ENCODE results near the gene ZSWIM8. TPM values are rescaled to one million over a fixed set of nuclear protein-coding genes. Genes with fewer than 3 reads are reported as not detected.
A peak's percentile ranks its signal among the peaks of the same experiment; 100 is the strongest.

The ZSWIM8 gene
- total RNA-seq, 6 experiments from 2014 or later = 52.2 to 107 (median 77.5) TPM

GRCh38 chr10:73803680-73804286 is 18.4 kb downstream of the ZSWIM8 start:
- TF ChIP-seq, protein P1, sequence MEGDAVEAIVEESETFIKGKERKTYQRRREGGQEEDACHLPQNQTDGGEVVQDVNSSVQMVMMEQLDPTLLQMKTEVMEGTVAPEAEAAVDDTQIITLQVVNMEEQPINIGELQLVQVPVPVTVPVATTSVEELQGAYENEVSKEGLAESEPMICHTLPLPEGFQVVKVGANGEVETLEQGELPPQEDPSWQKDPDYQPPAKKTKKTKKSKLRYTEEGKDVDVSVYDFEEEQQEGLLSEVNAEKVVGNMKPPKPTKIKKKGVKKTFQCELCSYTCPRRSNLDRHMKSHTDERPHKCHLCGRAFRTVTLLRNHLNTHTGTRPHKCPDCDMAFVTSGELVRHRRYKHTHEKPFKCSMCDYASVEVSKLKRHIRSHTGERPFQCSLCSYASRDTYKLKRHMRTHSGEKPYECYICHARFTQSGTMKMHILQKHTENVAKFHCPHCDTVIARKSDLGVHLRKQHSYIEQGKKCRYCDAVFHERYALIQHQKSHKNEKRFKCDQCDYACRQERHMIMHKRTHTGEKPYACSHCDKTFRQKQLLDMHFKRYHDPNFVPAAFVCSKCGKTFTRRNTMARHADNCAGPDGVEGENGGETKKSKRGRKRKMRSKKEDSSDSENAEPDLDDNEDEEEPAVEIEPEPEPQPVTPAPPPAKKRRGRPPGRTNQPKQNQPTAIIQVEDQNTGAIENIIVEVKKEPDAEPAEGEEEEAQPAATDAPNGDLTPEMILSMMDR (IDR thresholded peaks at IDR 0.05) = no peak
- TF ChIP-seq POLR2A (IDR thresholded peaks at IDR 0.05) = no peak
- H3K27me3 ChIP-seq = no peaks in the 10 kb centered on the region
- DNase-seq (peak in 1 of 3 donors; percentile 10), ATAC-seq (peak in 1 of 4 donors; percentile 21)
- H3K4me3 ChIP-seq = no peak overlapping the region
- H3K36me3 ChIP-seq = peaks cover 3 to 72% (median 32%) of the 10 kb centered on the region in 4 donors
- no peaks in the 10 kb centered on the region for H3K4me1 ChIP-seq
- no peaks in the 10 kb centered on the region for H3K9me3 ChIP-seq
- no peak overlapping the region for H3K27ac ChIP-seq
- intact Hi-C loops (cut with DNase I) = no loop called here

DNA sequence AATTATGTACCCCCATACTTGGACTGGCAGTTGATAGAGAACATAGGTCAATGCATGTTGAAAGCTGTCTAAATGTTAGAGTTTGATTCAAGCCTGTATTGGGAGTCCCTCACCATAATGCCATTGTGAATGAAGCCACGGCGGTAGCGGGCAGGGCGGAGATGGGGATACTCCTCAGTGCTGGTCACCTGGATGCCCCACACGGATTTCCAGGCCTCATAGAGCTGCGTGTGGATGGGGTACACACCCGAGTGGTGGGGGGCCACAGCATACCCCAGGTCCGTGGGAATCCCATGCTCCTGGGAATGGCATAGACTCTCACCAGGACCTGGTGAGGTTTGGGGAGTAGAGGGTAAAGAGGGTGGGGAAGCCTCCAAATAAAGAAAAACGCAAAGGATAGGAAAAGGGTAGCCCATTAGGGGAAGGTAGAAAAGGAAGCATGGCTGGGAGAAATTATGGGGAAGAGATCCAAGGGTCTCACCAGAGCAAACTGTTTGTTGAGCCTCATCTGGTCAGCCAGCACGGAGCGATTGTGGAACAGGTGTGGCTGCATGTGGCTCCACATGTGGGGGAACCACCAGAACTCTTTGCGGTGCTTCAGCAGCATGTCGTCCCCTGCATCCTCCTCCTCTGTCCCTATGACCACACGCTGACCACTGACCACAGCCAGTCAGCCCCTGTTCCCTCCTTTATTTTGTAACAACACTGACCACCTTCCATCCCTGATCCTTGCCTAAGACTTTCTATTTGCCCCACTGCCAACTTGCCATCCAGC is 21.0 kb downstream of the ZSWIM8 start:
- 90% methylated on average over 5 of the region's 14 CpGs for WGBS (ENCODE audit: insufficient coverage, low coverage, low lambda C conversion rate, missing lambda C conversion rate)
- H3K4me1 ChIP-seq = peaks cover 0 to 17% (median 0%) of the 10 kb centered on the region in 4 donors
- ATAC-seq (no peak), DNase-seq (peak in 2 of 3 donors; percentile 13 to 41)
- H3K36me3 ChIP-seq = peaks cover 3 to 48% (median 24%) of the 10 kb centered on the region in 4 donors
- H3K9me3 ChIP-seq = no peaks in the 10 kb centered on the region
- no peaks in the 10 kb centered on the region for H3K27me3 ChIP-seq
- TF ChIP-seq, protein P1 (IDR thresholded peaks at IDR 0.05) = no peak
- no peak for TF ChIP-seq POLR2A (IDR thresholded peaks at IDR 0.05)
- no peak overlapping the region for H3K27ac ChIP-seq
- intact Hi-C loops (cut with DNase I) = no loop called here
- H3K4me3 ChIP-seq = no peak overlapping the region

DNA sequence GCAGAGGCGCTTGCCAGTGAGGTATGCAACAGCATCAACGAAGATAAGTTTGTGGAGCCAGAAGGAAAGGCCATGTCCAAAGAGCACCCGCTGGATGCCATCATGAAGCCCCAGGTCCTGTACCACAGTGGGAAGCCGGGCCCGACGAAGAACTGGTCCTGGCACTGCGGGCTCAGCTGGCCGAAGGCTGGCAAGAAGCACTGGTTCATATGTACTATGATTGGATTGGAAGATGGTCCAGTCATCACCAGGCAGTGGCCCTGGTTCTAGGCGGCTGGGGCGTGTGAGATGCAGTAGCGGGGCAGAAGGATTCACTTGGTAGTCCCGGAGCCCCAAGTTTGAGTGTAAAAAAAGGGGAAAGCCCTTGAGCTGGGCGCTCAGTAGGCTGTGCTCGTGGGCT is 22.1 kb downstream of the ZSWIM8 start:
- H3K9me3 ChIP-seq = no peaks in the 10 kb centered on the region
- no peak overlapping the region for H3K27ac ChIP-seq
- H3K36me3 ChIP-seq = peaks cover 0 to 37% (median 18%) of the 10 kb centered on the region in 4 donors
- peaks cover 0 to 23% (median 0%) of the 10 kb centered on the region in 4 donors for H3K4me1 ChIP-seq
- 100% methylated on average over 1 of the region's 14 CpGs for WGBS (ENCODE audit: insufficient coverage, low coverage, low lambda C conversion rate, missing lambda C conversion rate)
- intact Hi-C loops (cut with DNase I) = no loop called here
- TF ChIP-seq POLR2A (IDR thresholded peaks at IDR 0.05) = no peak
- TF ChIP-seq, protein P1 (IDR thresholded peaks at IDR 0.05) = no peak
- DNase-seq (peak in 2 of 3 donors; percentile 13 to 39), ATAC-seq (no peak)
- H3K27me3 ChIP-seq = no peaks in the 10 kb centered on the region
- H3K4me3 ChIP-seq = no peak overlapping the region

GRCh38 chr10:73808021-73808815 is 22.8 kb downstream of the ZSWIM8 start:
- WGBS (ENCODE audit: insufficient coverage, low coverage, low lambda C conversion rate, missing lambda C conversion rate) = 93% methylated on average over 13 of the region's 16 CpGs
- H3K9me3 ChIP-seq = no peaks in the 10 kb centered on the region
- peaks cover 0 to 30% (median 12%) of the 10 kb centered on the region in 4 donors for H3K36me3 ChIP-seq
- ATAC-seq (no peak), DNase-seq (no peak)
- no peak overlapping the region for H3K27ac ChIP-seq
- intact Hi-C loops (cut with DNase I) = no loop called here
- peaks cover 0 to 23% (median 0%) of the 10 kb centered on the region in 4 donors for H3K4me1 ChIP-seq
- H3K4me3 ChIP-seq = no peak overlapping the region
- H3K27me3 ChIP-seq = no peaks in the 10 kb centered on the region
- TF ChIP-seq, protein P1 (IDR thresholded peaks at IDR 0.05) = no peak
- no peak for TF ChIP-seq POLR2A (IDR thresholded peaks at IDR 0.05)
